OCI-LY7 (cell line): ENCODE results near the gene RBM14. TPM values are rescaled to one million over a fixed set of nuclear protein-coding genes. Genes with fewer than 3 reads are reported as not detected.

Experiments
- BruUV-seq: library from RNA; stranded (reverse); fragments of 400-500 nt; replicated peaks from 2 replicates; lab custom pipeline; 2021; lab: Mats Ljungman, UMichigan
- CTCF ChIA-PET: fragments of 300-600 bp; sonication (Branson Sonifier 250); formaldehyde crosslinking; loops from one replicate; lab custom pipeline; 2022; ENCODE audit warnings: antibody characterized with exemption; ENCODE audit not compliant: unreplicated experiment; lab: Charles Lee
- POLR2A ChIA-PET: fragments of 300-600 bp; sonication (Branson Sonifier 250); formaldehyde crosslinking; loops from one replicate; lab custom pipeline; 2022; ENCODE audit warnings: antibody characterized with exemption; lab: Charles Lee
- DNase-seq: peaks from one replicate; pipeline ENCODE4 v3.0.0-alpha.2; 2015; ENCODE audit warnings: low spot score
- H2AFZ ChIP-seq: fragments of 200-600 bp; sonication (generic), shearing (Covaris generic); 2 replicates; pipeline ENCODE4 v1.6.1; 2014; ENCODE audit warnings: mild to moderate bottlenecking, antibody characterized with exemption, low read length, moderate library complexity
- H3K27ac ChIP-seq: fragments of 200-600 bp; sonication (generic); 2 replicates; pipeline ENCODE4 v1.5.1; 2014; ENCODE audit warnings: mixed run types, low read depth, mild to moderate bottlenecking, moderate library complexity, low read length, inconsistent platforms; ENCODE audit not compliant: poor library complexity, severe bottlenecking
- H3K36me3 ChIP-seq: fragments of 200-600 bp; sonication (generic); 2 replicates; pipeline ENCODE4 v1.6.1; 2014; ENCODE audit warnings: mild to moderate bottlenecking, antibody characterized with exemption, low read length, moderate library complexity, mixed read lengths; ENCODE audit not compliant: insufficient read depth
- H3K4me1 ChIP-seq: fragments of 200-600 bp; sonication (generic); 2 replicates; pipeline ENCODE4 v1.5.1; 2014; ENCODE audit warnings: mild to moderate bottlenecking, low read length; ENCODE audit not compliant: insufficient read depth, poor library complexity, severe bottlenecking
- H3K4me2 ChIP-seq: fragments of 200-600 bp; sonication (generic); 2 replicates; pipeline ENCODE4 v1.6.1; 2014; ENCODE audit warnings: mild to moderate bottlenecking, low read length
- H3K4me3 ChIP-seq: fragments of 200-600 bp; sonication (generic); 2 replicates; pipeline ENCODE4 v1.5.1; 2014; ENCODE audit warnings: mild to moderate bottlenecking, low read depth, low read length; ENCODE audit not compliant: poor library complexity, severe bottlenecking
- H3K79me2 ChIP-seq: fragments of 200-600 bp; sonication (generic); 2 replicates; pipeline ENCODE4 v1.6.1; 2016; ENCODE audit warnings: low read depth, mild to moderate bottlenecking, low read length, moderate library complexity, mixed read lengths; ENCODE audit not compliant: insufficient read depth
- H3K9me2 ChIP-seq: fragments of 200-600 bp; sonication (generic); 2 replicates; pipeline ENCODE4 v1.6.1; 2016; ENCODE audit warnings: mild to moderate bottlenecking, low read length, mixed read lengths; ENCODE audit not compliant: insufficient read depth
- H3K9me3 ChIP-seq: fragments of 200-600 bp; sonication (generic); 2 replicates; pipeline ENCODE4 v1.6.1; 2014; ENCODE audit warnings: mild to moderate bottlenecking, mixed run types, low read length, mixed read lengths
- H4K20me1 ChIP-seq: fragments of 200-600 bp; sonication (generic); 2 replicates; pipeline ENCODE4 v1.6.1; 2014; ENCODE audit warnings: mild to moderate bottlenecking, antibody characterized with exemption, low read length, moderate library complexity, mixed read lengths; ENCODE audit not compliant: insufficient read depth
- EZH2phosphoT487 ChIP-seq: fragments of 200-600 bp; sonication (generic); IDR thresholded peaks from 2 replicates; pipeline ENCODE4 v1.6.1; 2018; ENCODE audit warnings: low read depth, borderline replicate concordance, mild to moderate bottlenecking, mixed run types, antibody characterized with exemption, low read length, moderate library complexity, mixed read lengths
- intact Hi-C: fragments of 100-400 bp; cut with micrococcal nuclease; formaldehyde crosslinking; loops from one replicate; pipeline ENCODE4 v1.10.0; 2022; ENCODE audit not compliant: unreplicated experiment
- total RNA-seq, 2 experiments: library from RNA; depleted of rRNA in 1 of 2; stranded (reverse); fragments of >200 nt in 1 of 2; shearing (Covaris generic) in 1 of 2; gene quantifications; 2 replicates each; pipeline ENCODE4 v1.2.3, GENCODE V29; 2014 to 2022
- TF ChIP-seq, protein P1 (sequence below): fragments of 200-600 bp; sonication (generic); conservative IDR thresholded peaks from 2 replicates; pipeline ENCODE4 v1.5.1; 2014; ENCODE audit warnings: mild to moderate bottlenecking, antibody characterized with exemption, low read length, moderate library complexity, mixed read lengths

RBM14 gene
- total RNA-seq, 2 experiments from 2014 or later = 94.6 to 243 TPM

DNA sequence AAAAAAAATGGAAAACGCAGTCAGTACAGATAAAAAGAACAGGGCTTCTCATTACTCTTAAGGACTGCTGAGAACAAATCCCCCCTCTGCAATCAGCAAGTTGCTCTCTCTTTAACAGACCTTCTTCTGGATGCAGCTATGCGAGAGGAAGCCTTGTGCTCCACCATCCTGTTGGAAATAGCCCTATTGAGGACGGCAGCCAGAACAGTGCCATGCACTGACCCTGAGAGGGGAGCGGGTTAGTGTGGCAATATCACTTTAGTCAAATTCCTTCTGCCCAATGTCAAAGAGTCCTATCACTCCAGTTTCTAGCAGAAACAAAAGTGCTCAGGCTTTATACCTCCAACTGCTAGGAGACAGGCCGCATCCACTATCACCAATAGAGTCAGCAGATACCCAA is 54.4 kb downstream of the RBM14 start:
- intact Hi-C loops = no loop called here
- no peak for DNase-seq
- TF ChIP-seq, protein P1, sequence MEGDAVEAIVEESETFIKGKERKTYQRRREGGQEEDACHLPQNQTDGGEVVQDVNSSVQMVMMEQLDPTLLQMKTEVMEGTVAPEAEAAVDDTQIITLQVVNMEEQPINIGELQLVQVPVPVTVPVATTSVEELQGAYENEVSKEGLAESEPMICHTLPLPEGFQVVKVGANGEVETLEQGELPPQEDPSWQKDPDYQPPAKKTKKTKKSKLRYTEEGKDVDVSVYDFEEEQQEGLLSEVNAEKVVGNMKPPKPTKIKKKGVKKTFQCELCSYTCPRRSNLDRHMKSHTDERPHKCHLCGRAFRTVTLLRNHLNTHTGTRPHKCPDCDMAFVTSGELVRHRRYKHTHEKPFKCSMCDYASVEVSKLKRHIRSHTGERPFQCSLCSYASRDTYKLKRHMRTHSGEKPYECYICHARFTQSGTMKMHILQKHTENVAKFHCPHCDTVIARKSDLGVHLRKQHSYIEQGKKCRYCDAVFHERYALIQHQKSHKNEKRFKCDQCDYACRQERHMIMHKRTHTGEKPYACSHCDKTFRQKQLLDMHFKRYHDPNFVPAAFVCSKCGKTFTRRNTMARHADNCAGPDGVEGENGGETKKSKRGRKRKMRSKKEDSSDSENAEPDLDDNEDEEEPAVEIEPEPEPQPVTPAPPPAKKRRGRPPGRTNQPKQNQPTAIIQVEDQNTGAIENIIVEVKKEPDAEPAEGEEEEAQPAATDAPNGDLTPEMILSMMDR = no peak
- no peak for TF ChIP-seq EZH2phosphoT487
- Histone ChIP-seq H4K20me1 (peaks cover 7% of the 10 kb centered on the region; the same call in 1 of the 2 replicates), H3K27ac (no peak overlapping the region), H3K4me2 (no peak overlapping the region), H3K79me2 (peaks cover 77% of the 10 kb centered on the region), H3K9me2 (no peaks in the 10 kb centered on the region), H3K36me3 (peaks cover 70% of the 10 kb centered on the region), H3K4me3 (no peak overlapping the region), H3K9me3 (no peaks in the 10 kb centered on the region), H3K4me1 (peaks cover 33% of the 10 kb centered on the region), H2AFZ (no peak overlapping the region)
- CTCF ChIA-PET = no interaction called here
- no TSS peak for BruUV-seq
- POLR2A ChIA-PET = interaction anchor here (1.5 kb wide), 1 partner anchor 9 kb away, joined by 7 read pairs; no protein-coding TSS in a partner anchor

DNA sequence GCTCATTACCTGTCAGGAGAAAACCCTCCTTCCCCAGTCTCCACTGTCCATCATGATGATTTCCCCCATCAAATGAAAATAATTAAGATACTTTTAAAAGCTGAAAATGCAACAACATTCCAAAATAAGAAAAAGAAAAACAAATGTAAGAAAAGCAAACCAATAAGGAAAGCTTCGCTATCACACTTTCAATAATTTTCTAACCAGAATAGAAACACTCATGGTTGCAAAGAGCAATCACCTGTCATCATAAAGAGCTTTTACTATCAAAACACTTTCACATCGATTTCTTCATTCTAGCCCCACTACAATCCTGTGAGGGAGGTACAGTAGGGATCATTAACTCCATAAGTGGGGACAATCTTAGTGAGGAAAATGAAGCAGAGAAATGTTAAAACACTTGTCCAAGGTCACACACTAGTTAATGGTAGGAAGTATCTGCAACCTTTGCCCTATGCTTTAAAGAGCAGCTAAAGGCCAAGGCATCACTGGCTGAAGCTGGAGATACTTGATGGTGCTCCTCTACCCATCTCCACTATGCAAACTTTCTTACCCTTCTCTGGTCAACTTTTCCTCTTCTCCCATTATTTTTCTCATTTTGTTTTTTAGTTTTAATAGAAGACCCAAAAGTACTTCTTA is 58.7 kb downstream of the RBM14 start:
- H3K9me2 ChIP-seq = no peaks in the 10 kb centered on the region
- CTCF ChIA-PET = no interaction called here
- no peaks in the 10 kb centered on the region for H3K9me3 ChIP-seq
- H3K4me2 ChIP-seq = peak overlapping the region; percentile 93
- no peak for TF ChIP-seq EZH2phosphoT487
- H2AFZ ChIP-seq = no peak overlapping the region
- H4K20me1 ChIP-seq = peaks cover 14% of the 10 kb centered on the region; the same call in 1 of the 2 replicates
- no TSS peak for BruUV-seq
- peak; percentile 32 for DNase-seq
- POLR2A ChIA-PET = interaction anchor here (0.5 to 4.3 kb wide), 4 partner anchors 8 to 471 kb away, joined by 3 to 17 read pairs (median 4); partner anchors contain the start of gene RBM4
- peaks cover 69% of the 10 kb centered on the region for H3K79me2 ChIP-seq
- intact Hi-C loops = loop anchor here (5.0 kb wide), 1 partner anchor 83 kb away; the partner anchor contains the start of genes CCDC87 and CCS
- peak overlapping the region; percentile 77 for H3K4me3 ChIP-seq
- H3K36me3 ChIP-seq = peaks cover 38% of the 10 kb centered on the region
- H3K27ac ChIP-seq = no peak overlapping the region
- peaks cover 49% of the 10 kb centered on the region for H3K4me1 ChIP-seq

DNA sequence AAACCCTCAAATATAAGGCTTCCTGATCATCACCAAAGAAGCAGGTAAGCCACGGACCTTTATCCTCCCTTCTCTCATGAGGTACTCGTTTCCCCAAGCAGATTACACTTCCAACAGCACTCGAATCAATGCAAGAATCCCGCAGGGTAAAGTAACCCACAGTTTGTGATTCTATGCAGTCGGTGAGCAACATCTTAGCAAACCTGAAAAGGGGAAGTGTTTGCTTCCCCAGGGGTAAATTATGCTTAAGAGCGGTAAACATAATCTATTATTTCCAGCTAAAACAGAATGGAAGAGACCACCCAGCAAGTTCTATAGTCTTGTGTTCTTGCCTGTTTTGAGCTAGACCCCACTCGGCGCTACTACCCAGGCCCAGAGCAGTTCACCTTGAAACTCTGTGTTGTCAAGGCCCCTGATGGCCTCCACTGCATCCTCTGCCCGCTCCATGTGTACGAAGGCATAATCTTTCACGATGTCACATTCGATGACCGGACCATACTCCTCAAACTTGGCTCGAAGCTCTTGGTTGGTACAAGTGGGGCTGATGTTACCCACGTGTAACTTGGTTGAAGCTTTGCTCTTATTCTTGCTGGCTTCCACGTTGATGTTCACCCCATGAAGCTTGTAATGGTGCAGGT is 60.0 kb downstream of the RBM14 start:
- CTCF ChIA-PET = interaction anchor here (0.9 kb wide), 1 partner anchor 31 kb away, joined by 3 read pairs; no protein-coding TSS in a partner anchor
- no TSS peak for BruUV-seq
- Histone ChIP-seq H3K4me3 (peak overlapping the region; percentile 77), H3K79me2 (peaks cover 57% of the 10 kb centered on the region), H3K9me3 (no peaks in the 10 kb centered on the region), H4K20me1 (peaks cover 14% of the 10 kb centered on the region; the same call in 1 of the 2 replicates), H3K27ac (peak overlapping the region; percentile 87), H3K9me2 (no peaks in the 10 kb centered on the region), H3K4me1 (peaks cover 49% of the 10 kb centered on the region), H2AFZ (no peak overlapping the region), H3K36me3 (peaks cover 28% of the 10 kb centered on the region), H3K4me2 (peak overlapping the region; percentile 93)
- TF ChIP-seq, protein P1 = no peak
- TF ChIP-seq EZH2phosphoT487 = no peak
- POLR2A ChIA-PET = interaction anchor here (0.9 to 2.5 kb wide), 5 partner anchors 8 to 131 kb away, joined by 3 to 11 read pairs (median 4); partner anchors contain the start of genes ACTN3 and ZDHHC24
- peak; percentile 47 for DNase-seq
- intact Hi-C loops = loop anchor here (2.0 to 5.0 kb wide), 2 partner anchors 38 to 84 kb away; partner anchors contain the start of genes CCDC87, CCS and RBM4
